NCI-H1417 (cell line): ENCODE measurements around the gene RBBP8NL.
A peak's percentile ranks its signal among the peaks of the same experiment; 100 is the strongest.
"Not testable (repeated sequence)": the region's sequence is repeated elsewhere in the genome, so short reads cannot be mapped to it uniquely, and the experiment has no call there.

Experiments used
- DNase-seq, 3 experiments: peaks; one replicate each; lab custom pipeline; 2025; lab: John Stamatoyannopoulos, UW

Gene RBBP8NL

GRCh38 chr20:62441987-62442539 is 14.7 kb upstream of the RBBP8NL start:
- no peak for DNase-seq

- DNase-seq = no peak
Observed at GRCh38 chr20:62439218-62439617, 11.9 kb upstream of the RBBP8NL start.

DNA sequence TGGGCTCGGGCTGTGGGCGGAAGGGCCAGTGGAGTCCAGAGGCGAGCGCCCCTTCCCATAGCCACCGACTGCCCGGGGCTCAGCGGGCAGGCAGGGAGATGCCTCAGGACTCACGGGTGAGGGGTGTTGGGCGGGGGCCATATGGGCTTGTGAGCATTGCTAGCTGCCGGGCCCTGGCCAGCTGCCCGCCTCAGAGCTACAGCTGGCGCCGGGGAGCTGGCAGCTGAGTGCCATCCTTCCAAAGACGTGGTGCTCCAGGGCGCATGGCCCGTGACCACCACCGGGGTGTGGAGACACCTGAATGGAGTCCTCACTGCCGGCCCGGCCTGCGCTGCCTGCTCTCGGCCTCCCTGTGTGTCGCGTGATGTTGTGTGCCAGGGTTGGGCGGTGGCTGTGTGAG is 10.6 kb upstream of the RBBP8NL start:
- DNase-seq = peak in 1 of 3 experiments; percentile 89

DNA sequence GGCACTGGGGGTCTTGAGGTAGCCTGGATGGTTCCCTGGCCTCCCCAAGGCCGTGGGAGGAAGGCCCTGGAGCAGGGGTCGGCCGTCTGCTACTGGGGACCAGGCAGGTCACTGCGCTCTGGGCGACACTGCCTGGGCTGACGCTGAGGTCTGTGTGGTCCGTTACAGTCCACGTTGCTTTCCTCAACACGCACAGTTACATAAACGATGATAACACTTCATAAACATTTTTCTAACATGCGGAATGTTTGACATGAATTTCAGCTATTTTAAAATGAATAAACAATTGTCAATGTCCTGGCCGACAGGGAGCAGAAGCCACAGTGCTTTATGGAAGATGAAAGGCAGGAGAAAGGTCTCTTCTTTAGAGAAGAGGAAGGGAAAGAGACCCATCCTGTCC is 10.2 kb upstream of the RBBP8NL start:
- DNase-seq = no peak

- DNase-seq = no peak
Observed at GRCh38 chr20:62436692-62437091, 9.4 kb upstream of the RBBP8NL start.

- DNase-seq = no peak
Observed at GRCh38 chr20:62433658-62434497, 6.5 kb upstream of the RBBP8NL start.

DNA sequence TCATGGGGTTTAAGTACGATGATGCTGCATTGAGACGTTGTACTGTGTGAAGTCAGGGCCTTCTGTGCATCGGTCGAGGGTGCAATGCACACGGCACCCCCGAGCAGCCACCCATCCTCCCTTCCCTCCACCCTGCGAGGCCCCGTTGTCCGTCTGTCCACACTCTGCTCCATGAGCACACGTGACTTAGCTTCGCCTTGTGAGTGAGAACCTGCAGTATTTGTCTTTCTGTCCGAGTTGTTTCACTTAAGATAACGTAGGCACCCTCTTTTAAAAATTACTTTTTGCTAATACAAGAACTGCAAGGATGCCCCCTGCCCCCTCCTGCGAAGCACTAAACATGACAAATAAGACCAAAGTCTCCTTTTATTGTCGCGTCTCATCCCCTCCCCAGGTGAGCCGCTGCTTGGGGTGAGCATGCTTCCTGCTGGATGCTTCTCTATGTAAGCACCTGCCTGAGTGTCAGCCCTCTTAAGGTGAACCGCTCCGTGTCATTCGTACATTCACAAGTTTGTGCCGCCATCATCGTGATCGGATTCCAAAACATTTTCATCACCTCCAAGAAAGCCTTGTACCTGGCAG is 3.6 kb upstream of the RBBP8NL start:
- peak in 1 of 3 experiments; percentile 43 for DNase-seq

DNA sequence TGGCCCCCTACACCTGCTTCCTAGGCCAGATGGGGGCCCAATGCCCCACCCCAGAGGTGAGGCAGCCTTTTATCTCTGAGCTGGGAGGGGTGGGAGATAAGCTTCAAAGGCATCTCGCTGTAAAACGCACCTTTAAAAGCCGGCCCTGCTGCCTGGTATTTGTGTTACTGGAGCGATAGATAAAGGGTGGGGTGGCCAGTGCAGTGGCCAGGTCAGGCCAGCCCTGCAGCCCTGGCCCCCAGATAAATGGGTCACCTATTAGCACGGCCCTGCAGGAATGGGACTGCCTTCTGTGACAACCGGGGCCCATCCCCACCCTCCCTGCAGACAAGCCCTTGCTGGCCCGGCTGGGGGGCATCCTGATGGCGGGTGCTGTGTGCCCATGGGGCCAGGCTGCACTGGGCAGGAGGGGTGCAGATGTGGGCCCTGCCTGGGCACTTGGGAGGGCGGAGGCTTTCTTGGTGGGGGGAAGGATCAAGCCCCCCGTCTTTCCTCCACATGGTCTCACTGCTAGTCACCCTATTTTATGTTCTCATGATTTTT is 3.0 kb upstream of the RBBP8NL start:
- no peak for DNase-seq

DNA sequence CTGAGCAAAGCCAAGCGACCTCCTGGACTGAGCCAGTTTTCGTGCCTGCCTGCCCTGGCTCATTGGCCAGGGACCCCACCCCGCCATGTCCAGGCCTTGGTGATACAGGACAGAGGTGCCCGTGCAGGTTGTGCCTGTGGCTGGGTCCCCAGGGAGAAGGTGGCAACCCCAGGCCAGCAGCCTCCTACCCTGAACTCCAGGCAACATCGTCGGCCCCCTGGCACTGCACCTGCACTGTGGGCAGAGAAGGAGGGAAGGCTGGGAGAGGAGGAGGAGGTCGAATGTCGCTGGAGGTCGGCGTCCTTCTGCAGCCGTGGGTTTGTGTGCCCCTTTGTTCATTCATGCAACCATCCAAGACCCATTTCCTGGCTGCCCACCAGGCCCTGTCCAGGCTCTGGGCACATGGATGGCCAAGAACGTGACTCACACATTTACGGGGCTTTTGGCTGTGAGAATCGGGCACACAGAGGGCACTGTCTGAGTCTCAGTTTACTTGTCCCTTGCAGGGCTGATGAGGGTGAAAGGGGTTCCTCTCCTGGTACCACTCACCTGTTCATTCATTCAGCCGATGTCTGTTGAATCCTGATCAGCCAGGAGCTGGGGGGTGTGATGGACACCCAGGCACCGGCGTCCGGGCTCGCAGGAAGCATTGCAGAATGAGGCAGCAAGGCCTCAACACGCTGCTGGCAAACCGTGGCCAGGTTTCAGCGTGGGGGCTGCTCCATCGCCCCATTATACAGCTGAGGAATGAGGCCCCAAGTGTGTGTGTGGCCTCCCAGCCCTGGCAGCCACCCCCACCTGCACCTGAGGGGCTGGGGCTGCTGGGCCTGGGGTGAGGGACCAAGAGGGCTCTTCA is 2.3 kb upstream of the RBBP8NL start:
- DNase-seq = no peak

GRCh38 chr20:62428396-62429295 is 1.3 kb upstream of the RBBP8NL start:
- no peak for DNase-seq

- no peak for DNase-seq
Observed at GRCh38 chr20:62428002-62428372, 648 bp upstream of the RBBP8NL start.

GRCh38 chr20:62426699-62427131 is 624 bp downstream of the RBBP8NL start:
- peak; percentile 43 to 75 (median 57) for DNase-seq

DNA sequence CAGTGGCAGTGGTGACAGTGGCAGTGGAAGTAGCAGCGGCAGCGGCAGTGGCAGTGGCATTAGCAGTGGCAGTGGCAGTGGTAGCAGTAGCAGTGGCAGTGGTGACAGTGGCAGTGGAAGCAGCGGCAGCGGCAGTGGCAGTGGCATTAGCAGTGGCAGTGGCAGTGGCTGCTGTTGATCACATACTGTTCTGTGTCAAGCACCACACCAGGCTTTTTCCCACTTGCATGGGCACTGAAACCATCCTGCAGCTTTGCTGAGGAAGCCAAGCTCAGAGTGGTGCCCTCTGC is 1.3 kb downstream of the RBBP8NL start:
- DNase-seq = not testable (repeated sequence)

- no peak for DNase-seq
Observed at GRCh38 chr20:62425281-62426058, 1.9 kb downstream of the RBBP8NL start.

DNA sequence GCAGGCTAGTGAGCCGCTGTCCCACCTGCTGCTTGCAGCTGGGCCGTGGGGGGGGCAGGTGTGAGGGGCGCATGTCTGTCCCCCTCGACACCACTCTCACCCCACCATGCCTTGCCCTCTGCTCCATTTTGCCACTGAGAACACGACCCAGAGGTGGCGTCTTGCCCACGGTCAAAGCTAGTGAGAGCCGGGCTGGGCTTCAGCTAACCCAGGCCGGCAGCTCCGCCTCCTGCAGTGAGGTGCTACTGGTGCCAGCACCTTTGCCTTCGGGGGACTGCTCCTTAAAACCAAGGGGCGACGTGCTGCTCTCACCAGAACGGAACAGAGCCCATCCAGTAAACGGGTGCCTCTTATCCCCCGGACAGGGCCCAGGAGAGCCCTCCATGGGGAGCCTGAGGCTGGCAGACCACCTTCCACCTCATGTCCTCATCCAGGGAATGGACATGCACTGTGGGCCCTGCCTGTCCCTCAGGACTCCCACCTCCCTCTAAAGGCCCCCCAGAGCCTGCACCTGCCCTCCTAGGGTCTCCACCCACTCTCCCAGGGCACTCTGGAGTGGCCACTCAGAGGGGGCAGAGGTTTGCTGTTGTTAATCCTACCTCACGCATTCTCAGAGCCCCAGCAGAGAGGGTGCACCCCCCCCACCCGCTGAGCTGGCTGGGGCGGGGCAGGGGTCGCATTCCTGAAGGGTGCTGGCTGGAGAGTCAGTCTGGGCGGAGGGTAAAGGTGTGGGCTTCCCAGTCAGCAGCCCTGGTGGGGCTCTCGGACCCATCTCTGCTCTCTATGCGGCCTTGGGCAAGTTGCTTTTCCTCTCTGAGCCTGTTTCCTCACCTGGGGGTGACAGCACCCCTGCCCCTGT is 2.9 kb downstream of the RBBP8NL start:
- no peak for DNase-seq

- DNase-seq = no peak
Observed at GRCh38 chr20:62423326-62423706, 4.0 kb downstream of the RBBP8NL start.

GRCh38 chr20:62422636-62423325 is 4.6 kb downstream of the RBBP8NL start:
- DNase-seq = no peak

GRCh38 chr20:62421716-62421990 is 5.7 kb downstream of the RBBP8NL start:
- DNase-seq = no peak
